Measurements from ENCODE around the gene DNAJC9. TPM values are rescaled to one million over a fixed set of nuclear protein-coding genes. Genes with fewer than 3 reads are reported as not detected.

DNAJC9 gene
- total and polyA plus RNA-seq, 3 donors from 2014 or later: 18.3 to 31.1 (median 30.2) TPM

DNA sequence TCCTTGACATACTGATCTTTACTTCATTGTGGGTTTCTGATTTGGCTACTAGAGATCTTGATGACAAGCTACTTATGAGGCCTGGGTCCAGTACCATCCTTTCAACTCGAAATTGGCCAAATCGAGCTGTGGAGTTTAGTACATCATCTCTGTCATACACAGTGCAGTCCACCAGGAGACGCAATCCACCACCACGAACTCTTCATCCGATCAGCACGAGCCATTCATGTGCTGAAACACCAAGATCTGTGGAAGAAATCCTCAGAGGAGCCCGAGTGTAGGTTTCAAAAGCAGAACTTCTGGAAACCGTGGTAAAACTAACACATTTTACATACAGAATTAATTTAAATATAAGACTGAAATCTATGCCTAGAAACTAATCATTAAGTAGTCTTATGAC is 14.2 kb downstream of the DNAJC9 start:
- Histone ChIP-seq H3K27ac (no peak overlapping the region), H3K9me3 (no peaks in the 10 kb centered on the region), H3K27me3 (no peaks in the 10 kb centered on the region), H3K4me1 (no peaks in the 10 kb centered on the region), H3K4me3 (no peak overlapping the region), H3K36me3 (ENCODE audit: low read depth, missing control alignments) (no peaks in the 10 kb centered on the region)
- TF ChIP-seq CTCF (IDR thresholded peaks at IDR 0.05) (no peak), POLR2A (IDR thresholded peaks at IDR 0.05) (no peak)
- WGBS, 2 donors: 86 to 88% methylated on average over 8 of the region's 8 CpGs
- no peak for DNase-seq
- intact Hi-C loops (cut with DNase I; ENCODE audit: low total_unique reads): no loop called here

- intact Hi-C loops (cut with DNase I; ENCODE audit: low total_unique reads): no loop called here
- no peak overlapping the region for H3K27ac ChIP-seq
- TF ChIP-seq POLR2A (IDR thresholded peaks at IDR 0.05): no peak
- no peak for TF ChIP-seq CTCF (IDR thresholded peaks at IDR 0.05)
- no peaks in the 10 kb centered on the region for H3K4me1 ChIP-seq
- no peak for DNase-seq
- H3K36me3 ChIP-seq (ENCODE audit: low read depth, missing control alignments): no peaks in the 10 kb centered on the region
- no peaks in the 10 kb centered on the region for H3K27me3 ChIP-seq
- no peak overlapping the region for H3K4me3 ChIP-seq
- no peaks in the 10 kb centered on the region for H3K9me3 ChIP-seq
- WGBS, 2 donors: 84 to 95% methylated on average over 6 of the region's 6 CpGs
Measured at GRCh38 chr10:73229567-73229966, 17.5 kb downstream of the DNAJC9 start.

- intact Hi-C loops (cut with DNase I; ENCODE audit: low total_unique reads): no loop called here
- Histone ChIP-seq H3K9me3 (no peaks in the 10 kb centered on the region), H3K4me1 (no peaks in the 10 kb centered on the region), H3K27me3 (no peaks in the 10 kb centered on the region), H3K4me3 (no peak overlapping the region), H3K36me3 (ENCODE audit: low read depth, missing control alignments) (no peaks in the 10 kb centered on the region), H3K27ac (no peak overlapping the region)
- no peak for TF ChIP-seq POLR2A (IDR thresholded peaks at IDR 0.05)
- no peak for TF ChIP-seq CTCF (IDR thresholded peaks at IDR 0.05)
- 80 to 85% methylated on average over 3 of the region's 3 CpGs for WGBS, 2 donors
- no peak for DNase-seq
Measured at GRCh38 chr10:73228247-73228646, 18.8 kb downstream of the DNAJC9 start.

DNA sequence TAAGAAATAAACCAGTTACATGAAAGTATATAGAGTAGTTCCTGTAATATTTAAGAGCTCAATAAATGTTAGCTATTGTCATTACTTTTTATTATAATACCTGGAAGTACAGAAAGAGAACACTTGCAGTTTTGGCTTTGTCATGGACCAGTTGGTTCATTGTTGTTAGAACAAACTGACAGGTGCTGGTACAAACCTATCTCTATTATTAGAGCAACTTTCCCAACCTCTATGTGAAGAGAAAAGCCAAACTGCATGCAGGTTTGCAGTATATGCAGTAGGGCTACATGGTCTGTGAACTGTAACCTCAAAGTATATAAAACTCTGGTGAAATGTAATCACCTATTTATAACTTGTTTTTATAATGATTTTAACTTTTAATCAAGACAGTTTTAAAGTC is 20.4 kb downstream of the DNAJC9 start:
- no peak for DNase-seq
- no peaks in the 10 kb centered on the region for H3K36me3 ChIP-seq (ENCODE audit: low read depth, missing control alignments)
- intact Hi-C loops (cut with DNase I; ENCODE audit: low total_unique reads): no loop called here
- H3K27ac ChIP-seq: no peak overlapping the region
- no peak overlapping the region for H3K4me3 ChIP-seq
- no peaks in the 10 kb centered on the region for H3K4me1 ChIP-seq
- H3K9me3 ChIP-seq: no peaks in the 10 kb centered on the region
- no peak for TF ChIP-seq POLR2A (IDR thresholded peaks at IDR 0.05)
- TF ChIP-seq CTCF (IDR thresholded peaks at IDR 0.05): no peak
- no peaks in the 10 kb centered on the region for H3K27me3 ChIP-seq

- H3K27ac ChIP-seq: no peak overlapping the region
- no peaks in the 10 kb centered on the region for H3K27me3 ChIP-seq
- TF ChIP-seq CTCF (IDR thresholded peaks at IDR 0.05) (no peak), POLR2A (IDR thresholded peaks at IDR 0.05) (no peak)
- no peak overlapping the region for H3K4me3 ChIP-seq
- no peaks in the 10 kb centered on the region for H3K4me1 ChIP-seq
- no peak for DNase-seq
- no peaks in the 10 kb centered on the region for H3K9me3 ChIP-seq
- no peaks in the 10 kb centered on the region for H3K36me3 ChIP-seq (ENCODE audit: low read depth, missing control alignments)
- intact Hi-C loops (cut with DNase I; ENCODE audit: low total_unique reads): no loop called here
Measured at GRCh38 chr10:73225518-73225917, 21.5 kb downstream of the DNAJC9 start.
